HG03066 (cell line): ENCODE measurements around the gene GGT7.

Experiments used
- ATAC-seq: cut with Tn5 transposase; IDR thresholded peaks from one replicate; pipeline ENCODE4 v1.9.1; 2021; ENCODE audit warnings: low read depth; ENCODE audit not compliant: unreplicated experiment

The GGT7 gene

GRCh38 chr20:34797012-34797995 is 75.4 kb downstream of the GGT7 start:
- ATAC-seq: no peak
